Right cardiac atrium (tissue), 5 donors: ENCODE results near the gene CLDN14. TPM values are rescaled to one million over a fixed set of nuclear protein-coding genes. Genes with fewer than 3 reads are reported as not detected.

Source experiments
- ATAC-seq, 2 donors: fragments of 200-7000 bp; cut with Tn5 transposase; one replicate each; pipeline versions ENCODE4 v1.8.0 to v1.9.1; 2020; ENCODE audit warnings: moderate library complexity in 2 of 2, mild to moderate bottlenecking in 1 of 2
- DNase-seq, 3 donors: peaks; one replicate each; pipeline ENCODE4 v3.0.0-alpha.2; 2020
- H3K27ac ChIP-seq: one replicate; pipeline ENCODE4 v1.5.1; 2013; ENCODE audit warnings: mild to moderate bottlenecking, low read length, control low read depth, moderate library complexity
- H3K27me3 ChIP-seq: one replicate; pipeline ENCODE4 v1.6.1; 2013; ENCODE audit not compliant: control insufficient read depth, insufficient read depth
- H3K4me1 ChIP-seq: one replicate; pipeline ENCODE4 v1.6.1; 2013; ENCODE audit warnings: low read length; ENCODE audit not compliant: control insufficient read depth, insufficient read depth
- H3K4me3 ChIP-seq: one replicate; pipeline ENCODE4 v1.5.1; 2013; ENCODE audit warnings: low read length, control low read depth
- H3K9me3 ChIP-seq: one replicate; pipeline ENCODE4 v1.6.1; 2013; ENCODE audit warnings: low read length; ENCODE audit not compliant: control insufficient read depth
- WGBS: extraction: QIAGEN DNeasy Blood & Tissue Kit; methylation state at CpG from one replicate; pipeline ENCODE4 v1.1.7; 2013; 5-methylcytosine and 5-hydroxymethylcytosine counted together
- intact Hi-C, 4 donors: fragments of 100-400 bp; cut with DNase I; formaldehyde crosslinking; loops; one replicate each; pipeline versions ENCODE4 v1.11.0 to v1.14.0; 2022 to 2023
- polyA plus RNA-seq: library from polyadenylated mRNA; stranded (reverse); fragments of 200-250 nt; gene quantifications from one replicate; pipeline ENCODE4 v1.2.3, GENCODE V29; 2013
- total RNA-seq, 4 donors: library from RNA; stranded (reverse); fragmentation: NEBNext Ultra II Directional; extraction: Animal tissue kit (Norgen Biotek cat#: 25700); gene quantifications; one replicate each; pipeline ENCODE4 v1.2.1, GENCODE V29; 2021
- donor health status: healthy with polysubstance abuse.
- donor health status: DM: no; HTN: yes; CAD: no.
- donor health status: DM: no; HTN: no; CAD: no.
- donor health status: DM: no; HTN: yes; CAD: no; lungs with severe emphysema.
- donor health status: DM: yes; HTN: yes; CAD: no.

CLDN14 gene
- total and polyA plus RNA-seq, 5 donors, result not detected

DNA sequence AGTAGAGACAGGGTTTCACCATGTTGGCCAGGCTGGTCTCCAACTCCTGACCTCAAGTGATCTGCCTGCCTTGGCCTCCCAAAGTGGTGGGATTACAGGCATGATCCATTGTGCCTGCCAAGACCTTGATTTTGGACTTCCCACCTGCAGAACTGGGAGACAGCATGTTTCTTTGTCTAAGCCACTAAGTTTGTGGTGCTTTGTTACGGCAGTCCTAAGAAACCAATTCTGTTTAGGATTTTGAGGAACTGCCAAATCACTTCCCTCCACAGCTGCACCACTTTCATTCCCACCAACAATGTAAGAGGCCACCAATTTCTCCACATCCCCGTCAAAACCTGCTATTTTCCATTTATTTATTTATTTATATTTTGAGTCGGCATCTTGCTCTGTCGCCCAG, 48.7 kb downstream of the CLDN14 start:
- ATAC-seq (no peak), DNase-seq (no peak)
- no peaks in the 10 kb centered on the region for H3K27me3 ChIP-seq
- WGBS, result 85% methylated on average over 4 of the region's 4 CpGs
- intact Hi-C loops, result no loop called here
- H3K4me1 ChIP-seq, result no peaks in the 10 kb centered on the region
- no peak overlapping the region for H3K27ac ChIP-seq
- H3K9me3 ChIP-seq, result no peaks in the 10 kb centered on the region
- no peak overlapping the region for H3K4me3 ChIP-seq

GRCh38 chr21:36430841-36431240, 49.1 kb downstream of the CLDN14 start:
- peak in 1 of 2 donors; percentile 32 for ATAC-seq

GRCh38 chr21:36429947-36430546, 49.9 kb downstream of the CLDN14 start:
- 28% methylated on average over 22 of the region's 22 CpGs for WGBS
- no peak overlapping the region for H3K4me3 ChIP-seq

More at GRCh38 chr21:36430841-36431240, 49.1 kb downstream of the CLDN14 start:
- no peak overlapping the region for H3K4me3 ChIP-seq
- DNase-seq, result no peak
- intact Hi-C loops, result no loop called here
- no peaks in the 10 kb centered on the region for H3K9me3 ChIP-seq
- no peak overlapping the region for H3K27ac ChIP-seq
- H3K27me3 ChIP-seq, result no peaks in the 10 kb centered on the region
- no peaks in the 10 kb centered on the region for H3K4me1 ChIP-seq
- WGBS, result 67% methylated on average over 4 of the region's 4 CpGs

DNA sequence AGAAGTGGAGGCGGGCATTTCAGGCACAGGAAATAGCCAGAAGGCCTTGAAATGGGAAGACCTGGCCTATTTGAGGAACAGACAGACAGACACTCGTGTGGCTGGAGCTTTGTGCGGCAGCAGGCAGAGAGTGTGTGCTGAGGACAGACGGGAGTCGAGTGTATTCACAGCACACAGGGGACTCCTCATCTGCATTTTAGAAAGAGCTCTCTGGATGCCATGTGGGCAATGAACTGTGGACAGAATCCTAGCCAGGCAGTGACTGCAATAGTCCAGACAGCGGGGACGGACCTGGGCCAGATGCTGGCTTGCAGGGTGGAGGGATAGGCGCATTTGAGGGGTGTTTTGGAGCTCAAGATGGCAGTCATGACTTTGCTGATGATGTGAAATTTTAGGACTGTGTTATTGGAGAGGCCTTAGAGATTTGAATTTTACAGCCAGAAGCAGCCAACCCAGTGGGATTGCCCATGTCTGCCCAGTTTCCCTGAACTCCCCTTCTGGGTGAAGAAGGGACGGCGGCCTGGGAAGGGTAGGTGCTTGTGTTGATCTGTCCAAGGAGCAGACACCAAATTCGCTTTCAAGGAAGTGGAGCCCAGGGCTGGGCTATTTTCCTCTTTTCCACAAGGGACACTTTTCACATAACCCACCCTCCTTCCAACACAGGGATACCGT, 51.0 kb downstream of the CLDN14 start:
- intact Hi-C loops, result loop anchor here in 3 of 4 donors (10.0 kb wide), 2 partner anchors 156 to 496 kb away; no protein-coding TSS in a partner anchor
- no peak overlapping the region for H3K4me3 ChIP-seq
- 80% methylated on average over 12 of the region's 12 CpGs for WGBS
- H3K27ac ChIP-seq, result no peak overlapping the region
- no peaks in the 10 kb centered on the region for H3K4me1 ChIP-seq
- no peak for DNase-seq
- H3K27me3 ChIP-seq, result no peaks in the 10 kb centered on the region
- H3K9me3 ChIP-seq, result no peaks in the 10 kb centered on the region
- ATAC-seq, result no peak

More at GRCh38 chr21:36429947-36430546, 49.9 kb downstream of the CLDN14 start:
- H3K27ac ChIP-seq, result peak overlapping the region; percentile 26
- H3K4me1 ChIP-seq, result no peaks in the 10 kb centered on the region
- H3K9me3 ChIP-seq, result no peaks in the 10 kb centered on the region
- H3K27me3 ChIP-seq, result no peaks in the 10 kb centered on the region
- DNase-seq, result peak; percentile 86 to 90 (median 87)
- peak; percentile 93 to 97 for ATAC-seq
- intact Hi-C loops, result loop anchor here in 3 of 4 donors (10.0 kb wide), 2 partner anchors 155 to 495 kb away; no protein-coding TSS in a partner anchor

DNA sequence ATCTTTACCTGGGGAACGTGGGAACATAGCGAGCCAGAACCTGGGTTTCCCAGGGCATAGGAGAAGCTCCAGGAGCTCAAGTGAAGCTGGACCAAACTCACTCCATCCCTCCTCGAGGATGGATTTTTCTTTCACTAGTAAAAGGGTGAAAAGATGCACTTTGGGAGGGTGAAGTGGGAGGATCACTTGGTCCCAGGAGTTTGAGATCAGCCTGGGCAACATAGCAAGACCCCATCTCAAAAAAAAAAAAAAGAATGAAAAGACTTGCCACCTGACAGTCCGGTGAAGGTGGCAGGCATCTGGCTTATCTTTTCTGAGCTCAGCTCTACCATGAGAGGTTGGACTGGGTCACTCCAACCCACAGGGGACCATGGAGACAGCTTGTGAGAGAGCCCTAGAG, 52.4 kb downstream of the CLDN14 start:
- no peak for ATAC-seq
- H3K27me3 ChIP-seq, result no peaks in the 10 kb centered on the region
- WGBS, result 92% methylated on average over 4 of the region's 4 CpGs
- no peak overlapping the region for H3K27ac ChIP-seq
- intact Hi-C loops, result loop anchor here in 3 of 4 donors (10.0 kb wide), 2 partner anchors 157 to 497 kb away; no protein-coding TSS in a partner anchor
- H3K4me3 ChIP-seq, result no peak overlapping the region
- peaks cover 1% of the 10 kb centered on the region for H3K4me1 ChIP-seq
- DNase-seq, result no peak
- H3K9me3 ChIP-seq, result no peaks in the 10 kb centered on the region

- Histone ChIP-seq H3K4me1 (peaks cover 4% of the 10 kb centered on the region), H3K4me3 (no peak overlapping the region), H3K27ac (no peak overlapping the region), H3K9me3 (no peaks in the 10 kb centered on the region), H3K27me3 (no peaks in the 10 kb centered on the region)
- ATAC-seq (no peak), DNase-seq (no peak)
- WGBS, result 77% methylated on average over 9 of the region's 9 CpGs
- intact Hi-C loops, result loop anchor here in 3 of 4 donors (10.0 kb wide), 2 partner anchors 160 to 500 kb away; no protein-coding TSS in a partner anchor
These were observed 54.6 kb downstream of the CLDN14 start for GRCh38 chr21:36425286-36425685.

- no peak for DNase-seq
- intact Hi-C loops, result loop anchor here in 3 of 4 donors (5.0 to 10.0 kb wide), 3 partner anchors 160 to 503 kb away; no protein-coding TSS in a partner anchor
- H3K4me1 ChIP-seq, result peaks cover 4% of the 10 kb centered on the region
- H3K27me3 ChIP-seq, result no peaks in the 10 kb centered on the region
- ATAC-seq, result no peak
- H3K27ac ChIP-seq, result no peak overlapping the region
- no peak overlapping the region for H3K4me3 ChIP-seq
- H3K9me3 ChIP-seq, result no peaks in the 10 kb centered on the region
- 91% methylated on average over 8 of the region's 8 CpGs for WGBS
These were observed 55.3 kb downstream of the CLDN14 start for GRCh38 chr21:36424592-36424991.

DNA sequence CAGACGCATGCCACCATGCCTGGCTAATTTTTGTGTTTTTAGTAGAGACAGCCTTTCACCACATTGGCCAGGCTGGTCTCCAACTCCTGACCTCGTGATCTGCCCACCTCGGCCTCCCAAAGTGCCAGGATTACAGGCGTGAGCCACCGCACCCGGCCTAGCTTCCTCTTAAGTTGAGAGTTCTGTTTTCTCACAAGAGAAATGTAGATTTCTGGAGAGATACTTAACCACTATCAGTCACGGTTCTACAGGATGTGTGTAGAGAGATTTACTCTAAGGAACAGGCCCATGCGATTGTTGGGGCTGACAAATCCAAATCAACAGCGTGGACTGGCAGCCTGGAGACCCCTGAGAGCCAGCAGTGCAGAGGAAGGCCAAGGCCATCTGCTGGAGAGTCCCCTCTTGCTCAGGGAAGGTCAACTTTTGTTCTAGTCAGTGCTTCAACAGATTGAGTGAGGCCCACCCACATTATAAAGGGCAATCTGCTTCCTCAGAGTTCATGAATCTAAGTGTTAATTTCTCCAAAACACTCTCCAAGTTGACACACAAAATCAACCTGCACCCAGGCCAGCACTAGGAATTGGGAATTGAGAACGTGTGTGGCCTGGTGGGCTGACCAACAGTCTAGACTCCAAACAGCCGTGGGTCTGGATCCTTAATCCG, 56.0 kb downstream of the CLDN14 start:
- WGBS, result 84% methylated on average over 12 of the region's 12 CpGs
- intact Hi-C loops, result loop anchor here in 3 of 4 donors (5.0 to 10.0 kb wide), 3 partner anchors 161 to 503 kb away; no protein-coding TSS in a partner anchor
- no peak for ATAC-seq
- DNase-seq, result no peak
- no peak overlapping the region for H3K4me3 ChIP-seq
- no peak overlapping the region for H3K27ac ChIP-seq
- peaks cover 4% of the 10 kb centered on the region for H3K4me1 ChIP-seq
- no peaks in the 10 kb centered on the region for H3K27me3 ChIP-seq
- H3K9me3 ChIP-seq, result no peaks in the 10 kb centered on the region

GRCh38 chr21:36422279-36423098, 57.4 kb downstream of the CLDN14 start:
- Histone ChIP-seq H3K27me3 (no peaks in the 10 kb centered on the region), H3K9me3 (no peaks in the 10 kb centered on the region), H3K27ac (no peak overlapping the region), H3K4me1 (peaks cover 4% of the 10 kb centered on the region), H3K4me3 (no peak overlapping the region)
- peak; percentile 56 to 78 (median 76) for DNase-seq
- ATAC-seq, result peak; percentile 50 to 58
- intact Hi-C loops, result loop anchor here in 3 of 4 donors (5.0 to 10.0 kb wide), 3 partner anchors 162 to 505 kb away; no protein-coding TSS in a partner anchor
- WGBS, result 41% methylated on average over 28 of the region's 28 CpGs

DNA sequence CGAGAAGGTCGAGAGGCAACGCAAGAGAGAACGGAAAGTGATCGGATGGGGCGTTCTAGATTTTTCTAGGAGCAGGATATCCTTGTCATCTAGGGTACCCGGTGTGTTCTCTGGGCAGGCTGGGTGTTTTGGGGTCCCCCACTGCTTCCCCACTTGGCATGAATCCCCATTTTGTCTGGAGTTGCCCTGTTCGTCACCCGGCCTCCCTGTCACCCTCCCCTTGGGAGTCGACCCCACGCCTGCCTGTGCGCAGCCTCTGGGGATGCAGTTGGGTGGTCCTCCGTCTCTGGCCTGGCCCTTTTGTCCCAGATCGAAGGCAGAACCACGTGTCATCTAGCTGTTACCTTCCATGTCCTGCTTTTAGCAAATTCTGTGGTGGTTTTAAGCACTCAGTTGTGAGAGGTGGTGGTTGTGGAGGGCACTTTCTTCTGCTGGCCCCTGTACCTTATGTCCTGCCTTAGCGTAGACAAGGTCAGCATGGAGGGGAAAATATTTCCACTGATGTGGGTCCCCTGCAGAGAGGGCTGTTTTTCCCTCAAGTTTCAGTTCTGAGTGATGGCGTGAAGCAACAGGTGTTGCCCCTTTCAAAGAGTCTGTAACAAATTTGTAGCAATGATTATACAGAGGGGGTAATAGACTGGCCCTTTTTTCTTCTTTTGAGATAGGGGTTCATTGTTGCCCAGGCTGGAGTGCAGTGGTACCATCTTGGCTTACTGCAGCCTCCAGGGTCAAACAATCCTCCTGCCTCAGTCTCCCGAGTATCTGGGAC, 59.2 kb downstream of the CLDN14 start:
- no peaks in the 10 kb centered on the region for H3K9me3 ChIP-seq
- DNase-seq, result no peak
- H3K27me3 ChIP-seq, result no peaks in the 10 kb centered on the region
- 93% methylated on average over 18 of the region's 18 CpGs for WGBS
- H3K27ac ChIP-seq, result no peak overlapping the region
- intact Hi-C loops, result loop anchor here in 3 of 4 donors (5.0 to 10.0 kb wide), 3 partner anchors 164 to 507 kb away; no protein-coding TSS in a partner anchor
- H3K4me3 ChIP-seq, result no peak overlapping the region
- H3K4me1 ChIP-seq, result peaks cover 4% of the 10 kb centered on the region
- ATAC-seq, result no peak
